GM21390 (cell line): ENCODE measurements around the gene ECHDC3.

Experiments used
- ATAC-seq: cut with Tn5 transposase; IDR thresholded peaks from one replicate; pipeline ENCODE4 v1.9.1; 2021; ENCODE audit not compliant: unreplicated experiment

Gene ECHDC3

GRCh38 chr10:11810313-11810766 is 68.2 kb downstream of the ECHDC3 start:
- no peak for ATAC-seq

- ATAC-seq, result no peak
Measured at GRCh38 chr10:11810973-11811372, 68.8 kb downstream of the ECHDC3 start.

GRCh38 chr10:11813177-11813576 is 71.0 kb downstream of the ECHDC3 start:
- no peak for ATAC-seq
